Smooth muscle cell of the brain vasculature (primary cell): ENCODE measurements around the gene EPB41L5.
"Not testable (repeated sequence)": the region's sequence is repeated elsewhere in the genome, so short reads cannot be mapped to it uniquely, and the experiment has no call there.

Source experiments
- DNase-seq: peaks from one replicate; pipeline ENCODE4 v3.0.0-alpha.2; 2012; ENCODE audit warnings: low read depth, low spot score

Gene EPB41L5

GRCh38 chr2:120012771-120013596 is at the start of gene EPB41L5:
TSS of gene EPB41L5 (plus strand) at chr2:120013077. CDS start at chr2:120019085, 6,008 bp downstream.
- DNase-seq = peak; percentile 93

- DNase-seq = no peak
These were observed 31.0 kb upstream of the EPB41L5 start for GRCh38 chr2:119981896-119982295.

- no peak for DNase-seq
These were observed 30.4 kb upstream of the EPB41L5 start for GRCh38 chr2:119982506-119982905.

- no peak for DNase-seq
These were observed 29.8 kb upstream of the EPB41L5 start for GRCh38 chr2:119983108-119983507.

- no peak for DNase-seq
These were observed 16.7 kb upstream of the EPB41L5 start for GRCh38 chr2:119996148-119996547.

GRCh38 chr2:119996896-119997891 is 15.7 kb upstream of the EPB41L5 start:
- DNase-seq = not testable (repeated sequence)

DNA sequence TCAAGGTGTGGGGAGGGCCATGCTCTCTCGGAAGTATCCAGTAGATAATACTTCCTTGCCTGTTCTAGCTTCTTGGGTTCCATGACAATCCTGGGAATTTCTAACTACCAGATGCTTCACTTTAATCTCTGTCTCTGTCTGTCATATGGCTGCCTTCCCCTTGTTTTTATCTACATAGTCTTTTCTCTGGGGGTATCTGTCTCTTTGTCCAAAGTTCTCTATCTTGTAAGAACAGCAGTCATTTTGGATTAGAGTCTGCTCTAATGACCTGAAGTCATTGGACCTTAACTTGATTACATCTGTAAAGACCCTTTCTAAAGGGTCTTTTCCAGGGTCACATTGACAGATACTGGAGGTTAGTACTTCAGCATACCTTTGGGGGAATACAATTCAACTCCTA is 11.4 kb upstream of the EPB41L5 start:
- DNase-seq = no peak

GRCh38 chr2:120004254-120004653 is 8.6 kb upstream of the EPB41L5 start:
- no peak for DNase-seq

GRCh38 chr2:120005834-120006521 is 6.9 kb upstream of the EPB41L5 start:
- DNase-seq = no peak

DNA sequence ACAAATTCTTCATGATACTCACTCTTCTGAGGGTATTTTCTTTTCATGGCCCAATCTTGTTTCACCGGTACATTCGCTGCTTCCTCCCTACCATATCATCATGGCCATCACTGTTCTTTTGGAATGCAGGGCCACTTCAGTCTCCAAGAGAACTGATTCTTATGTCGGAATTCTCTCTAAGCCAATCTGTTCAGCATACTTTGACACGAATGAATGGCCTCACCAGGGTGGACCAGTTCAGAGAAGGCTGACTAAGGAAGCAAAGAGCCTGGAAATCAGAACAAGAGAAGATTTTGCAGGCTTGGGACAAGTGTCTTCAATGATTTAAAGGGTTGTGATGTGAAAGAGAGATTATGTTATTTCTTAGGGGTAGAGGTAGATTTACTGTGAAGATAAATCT is 5.0 kb upstream of the EPB41L5 start:
- no peak for DNase-seq

DNA sequence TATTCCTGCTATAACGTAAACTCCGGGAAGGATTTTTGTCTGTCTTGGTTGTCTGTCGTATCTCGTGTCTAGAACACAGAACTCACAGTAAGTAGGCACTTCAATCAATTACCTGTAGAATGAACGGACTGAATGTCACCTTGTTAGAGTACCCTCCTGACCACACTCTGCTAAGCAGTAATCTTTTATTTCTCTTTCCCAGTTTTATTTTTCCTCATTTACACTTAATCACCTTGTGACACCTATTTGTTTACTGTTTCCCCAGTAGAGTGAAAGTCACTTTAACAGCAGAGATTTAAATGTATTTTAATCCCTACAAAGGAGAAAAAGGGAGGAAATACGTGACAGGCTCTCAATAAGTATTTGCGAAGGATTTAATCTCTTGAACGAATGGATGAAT is 514 bp upstream of the EPB41L5 start:
- DNase-seq = no peak

- no peak for DNase-seq
These were observed 833 bp downstream of the EPB41L5 start for GRCh38 chr2:120013597-120014223.

- DNase-seq = no peak
These were observed 1.5 kb downstream of the EPB41L5 start for GRCh38 chr2:120014226-120014980.

DNA sequence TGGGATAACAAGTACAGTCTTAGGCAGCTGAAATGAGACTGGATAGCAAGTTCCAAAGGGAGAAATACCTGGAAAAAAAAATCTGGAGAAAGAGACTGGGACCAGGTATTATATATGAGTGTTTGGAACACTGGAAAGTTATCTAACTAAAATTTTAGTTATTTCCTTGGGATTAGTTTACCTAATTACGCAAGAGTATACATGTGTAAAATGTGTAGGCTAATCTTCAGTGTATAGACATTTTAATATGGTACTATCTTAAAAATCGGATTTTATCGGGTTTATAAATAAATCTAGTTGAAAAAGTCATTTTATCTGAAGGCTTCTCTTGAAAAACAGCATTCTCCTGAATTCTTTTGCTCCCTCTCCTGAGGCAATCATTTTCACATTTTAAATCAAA is 3.9 kb downstream of the EPB41L5 start:
- no peak for DNase-seq

DNA sequence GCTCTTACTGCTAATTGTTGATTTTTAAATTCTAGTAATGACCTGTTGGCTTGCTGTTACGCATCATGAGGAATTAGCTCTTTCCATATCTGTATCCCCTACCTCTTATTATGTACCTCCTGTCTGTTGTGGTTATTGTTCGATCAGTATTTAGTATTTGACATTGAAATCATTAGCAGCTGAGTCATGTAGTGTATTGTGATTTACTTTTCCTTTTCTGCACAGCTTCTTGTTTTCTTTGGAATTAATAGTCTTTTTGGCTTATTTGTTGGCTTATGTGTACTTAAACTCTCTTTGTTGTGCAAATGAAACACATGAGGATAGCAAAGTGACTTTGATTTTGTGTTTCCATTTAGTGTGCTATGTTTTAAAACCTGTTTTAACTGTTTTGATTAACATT is 4.3 kb downstream of the EPB41L5 start:
- DNase-seq = no peak

- DNase-seq = no peak
These were observed 5.7 kb downstream of the EPB41L5 start for GRCh38 chr2:120018549-120018948.

GRCh38 chr2:120020554-120020953 is 7.7 kb downstream of the EPB41L5 start:
- DNase-seq = no peak

GRCh38 chr2:120022505-120022904 is 9.6 kb downstream of the EPB41L5 start:
- DNase-seq = not testable (repeated sequence)

- DNase-seq = no peak
These were observed 14.0 kb downstream of the EPB41L5 start for GRCh38 chr2:120026890-120027289.

GRCh38 chr2:120028795-120029194 is 15.9 kb downstream of the EPB41L5 start:
- no peak for DNase-seq
